ENCODE measurements around the gene METTL24.

METTL24 gene

DNA sequence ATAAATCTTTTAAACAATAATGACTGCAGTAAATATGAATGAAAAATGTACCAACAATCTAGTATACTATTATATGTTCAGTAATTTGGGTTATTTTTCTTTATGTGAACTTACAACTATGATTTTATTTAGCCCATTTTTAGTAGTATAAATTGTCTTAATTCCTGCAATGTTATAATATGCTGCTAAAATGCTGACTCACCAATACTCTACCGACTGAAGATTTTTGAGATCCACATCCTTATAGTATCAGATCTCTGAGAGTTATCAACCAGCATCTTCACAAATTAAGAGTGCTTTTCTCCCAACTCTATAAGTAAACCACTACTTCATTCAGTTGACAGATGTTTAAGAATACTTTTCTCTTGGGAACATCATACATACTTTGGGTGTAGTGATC lies 161.3 kb downstream of the METTL24 start:
- TF ChIP-seq, protein P1, sequence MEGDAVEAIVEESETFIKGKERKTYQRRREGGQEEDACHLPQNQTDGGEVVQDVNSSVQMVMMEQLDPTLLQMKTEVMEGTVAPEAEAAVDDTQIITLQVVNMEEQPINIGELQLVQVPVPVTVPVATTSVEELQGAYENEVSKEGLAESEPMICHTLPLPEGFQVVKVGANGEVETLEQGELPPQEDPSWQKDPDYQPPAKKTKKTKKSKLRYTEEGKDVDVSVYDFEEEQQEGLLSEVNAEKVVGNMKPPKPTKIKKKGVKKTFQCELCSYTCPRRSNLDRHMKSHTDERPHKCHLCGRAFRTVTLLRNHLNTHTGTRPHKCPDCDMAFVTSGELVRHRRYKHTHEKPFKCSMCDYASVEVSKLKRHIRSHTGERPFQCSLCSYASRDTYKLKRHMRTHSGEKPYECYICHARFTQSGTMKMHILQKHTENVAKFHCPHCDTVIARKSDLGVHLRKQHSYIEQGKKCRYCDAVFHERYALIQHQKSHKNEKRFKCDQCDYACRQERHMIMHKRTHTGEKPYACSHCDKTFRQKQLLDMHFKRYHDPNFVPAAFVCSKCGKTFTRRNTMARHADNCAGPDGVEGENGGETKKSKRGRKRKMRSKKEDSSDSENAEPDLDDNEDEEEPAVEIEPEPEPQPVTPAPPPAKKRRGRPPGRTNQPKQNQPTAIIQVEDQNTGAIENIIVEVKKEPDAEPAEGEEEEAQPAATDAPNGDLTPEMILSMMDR (IDR thresholded peaks at IDR 0.05; ENCODE audit: insufficient read depth, low read length, poor library complexity, severe bottlenecking), result no peak
- no peak for DNase-seq (ENCODE audit: extremely low read depth, insufficient read length)

DNA sequence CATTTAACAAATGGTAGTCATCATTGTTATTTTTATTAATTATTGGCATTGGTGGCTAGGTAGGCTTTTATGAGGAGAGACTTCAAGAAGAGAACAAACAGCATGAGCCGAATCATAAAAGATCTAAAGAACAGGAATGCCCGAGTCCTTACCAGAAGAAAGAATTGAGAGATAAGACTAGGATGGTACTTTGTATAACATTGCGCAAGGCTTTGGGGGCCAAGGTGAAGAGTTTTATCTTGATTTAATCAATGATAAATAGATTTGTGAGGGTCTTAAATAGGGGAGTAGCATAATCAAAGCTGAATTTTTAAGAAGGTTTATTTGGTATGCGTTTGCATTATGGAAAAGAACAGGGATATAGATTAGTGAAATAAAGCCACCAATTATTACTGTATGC lies 162.5 kb downstream of the METTL24 start:
- TF ChIP-seq, protein P1 (IDR thresholded peaks at IDR 0.05; ENCODE audit: insufficient read depth, low read length, poor library complexity, severe bottlenecking), result no peak
- Histone ChIP-seq H3K4me3 (replicated peaks; ENCODE audit: low read depth, low read length) (no peak overlapping the region), H3K27me3 (replicated peaks; ENCODE audit: control insufficient read depth, insufficient read depth, low read length) (no peaks in the 10 kb centered on the region), H3K36me3 (ENCODE audit: control insufficient read depth, insufficient read depth, low read length) (peaks cover 2% of the 10 kb centered on the region; the same call in 1 of the 2 replicates)
- DNase-seq (ENCODE audit: extremely low read depth, insufficient read length), result no peak

More for the DNA sequence above, 161.3 kb downstream of the METTL24 start:
- Histone ChIP-seq H3K36me3 (ENCODE audit: control insufficient read depth, insufficient read depth, low read length) (peaks cover 2% of the 10 kb centered on the region; the same call in 1 of the 2 replicates), H3K4me3 (replicated peaks; ENCODE audit: low read depth, low read length) (no peak overlapping the region), H3K27me3 (replicated peaks; ENCODE audit: control insufficient read depth, insufficient read depth, low read length) (no peaks in the 10 kb centered on the region)
